Limb (tissue), 2 donors: ENCODE results near the gene ABHD16B.

Source experiments
- DNase-seq, 2 donors: peaks; one replicate each; pipeline ENCODE4 v3.0.0-alpha.2; 2016; ENCODE audit errors: extremely low spot score in 2 of 2

Gene ABHD16B

GRCh38 chr20:63861365-63861934 is at the start of gene ABHD16B:
Gene ABHD16B, plus strand, starts transcription at chr20:63861498. Its CDS starts 43 bp downstream, at chr20:63861541.
- DNase-seq, result no peak

DNA sequence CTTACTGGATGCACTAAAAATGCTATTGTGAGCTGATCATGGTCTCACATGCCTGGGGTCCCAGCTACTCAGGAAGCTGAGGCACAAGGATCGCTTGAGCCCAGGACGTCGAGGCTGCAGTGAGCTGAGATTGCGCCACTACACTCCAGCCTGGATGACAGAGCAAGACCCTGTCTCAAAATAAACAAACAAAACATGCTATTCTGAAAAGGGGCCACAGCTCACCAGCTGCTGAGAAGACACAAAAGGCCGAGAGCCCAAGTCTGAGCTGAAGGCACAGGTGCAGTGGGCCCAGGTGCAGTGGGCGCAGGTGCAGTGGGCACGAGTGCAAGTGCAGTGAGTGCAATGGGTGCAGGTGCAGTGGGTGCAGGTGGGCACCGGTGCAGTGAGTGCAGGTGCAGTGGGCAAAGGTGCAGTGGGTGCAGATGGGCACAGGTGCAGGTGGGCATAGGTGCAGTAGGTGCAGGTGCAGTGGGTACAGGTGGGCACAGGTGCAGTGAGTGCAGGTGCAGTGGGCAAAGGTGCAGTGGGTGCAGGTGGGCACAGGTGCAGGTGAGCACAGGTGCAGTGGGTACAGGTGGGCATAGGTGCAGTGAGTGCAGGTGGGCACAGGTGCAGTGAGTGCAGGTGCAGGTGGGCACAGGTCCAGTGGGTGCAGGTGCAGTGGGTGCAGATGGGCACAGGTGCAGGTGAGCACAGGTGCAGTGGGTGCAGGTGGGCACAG is 46.2 kb upstream of the ABHD16B start:
- no peak for DNase-seq

- DNase-seq, result no peak
These were observed 45.6 kb upstream of the ABHD16B start for GRCh38 chr20:63815615-63816253.

DNA sequence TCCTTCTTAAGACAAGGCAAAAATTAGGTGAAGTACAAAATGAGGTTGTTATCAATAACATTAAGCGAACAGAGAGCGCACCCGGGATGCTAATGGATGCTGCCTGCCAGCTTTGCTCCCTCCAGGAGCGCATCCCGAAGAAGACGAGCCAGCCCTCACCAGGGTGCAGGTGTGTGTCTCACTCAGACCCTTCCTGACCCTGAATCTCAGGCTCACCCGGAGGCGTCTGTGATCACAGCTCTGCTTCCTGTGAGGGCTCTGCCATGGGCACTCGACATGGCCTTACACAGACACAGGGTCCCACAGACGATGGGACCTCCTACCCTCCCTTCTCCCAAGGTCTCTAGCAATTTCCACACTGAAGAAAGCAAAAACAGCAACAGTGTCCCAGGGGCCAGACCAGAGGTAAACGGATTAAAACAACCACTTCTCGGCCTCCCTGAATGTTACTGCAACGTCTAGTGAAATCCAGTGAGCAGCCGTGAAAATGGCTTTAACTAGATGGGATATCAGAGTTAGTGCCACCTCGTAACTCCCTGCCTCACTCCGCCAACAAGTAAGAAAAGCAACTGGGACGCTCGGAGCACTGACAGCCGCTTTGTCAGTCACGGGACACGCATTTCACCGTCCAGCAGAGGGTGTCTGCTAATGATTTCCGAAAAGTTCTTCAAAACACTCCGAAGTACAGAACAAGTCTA is 41.9 kb upstream of the ABHD16B start:
- no peak for DNase-seq

DNA sequence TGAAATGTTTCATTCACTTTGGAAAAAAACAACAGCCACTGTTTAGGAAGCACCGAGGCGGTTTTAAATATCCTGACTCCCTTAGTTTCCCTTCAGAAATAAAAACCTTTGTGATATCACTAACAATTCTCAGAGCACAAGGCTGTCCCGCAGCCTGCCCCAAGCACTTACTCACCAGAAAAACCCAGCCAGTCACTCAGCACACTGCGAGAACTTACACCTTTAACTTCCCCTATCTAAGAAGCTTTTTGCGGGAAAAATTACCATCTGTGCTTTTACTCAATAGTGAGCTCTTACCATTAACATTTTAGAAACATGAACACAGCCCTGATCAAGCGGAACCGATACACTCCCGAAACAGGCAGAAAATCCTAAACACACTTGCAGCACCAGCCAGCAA is 39.5 kb upstream of the ABHD16B start:
- DNase-seq, result no peak

DNA sequence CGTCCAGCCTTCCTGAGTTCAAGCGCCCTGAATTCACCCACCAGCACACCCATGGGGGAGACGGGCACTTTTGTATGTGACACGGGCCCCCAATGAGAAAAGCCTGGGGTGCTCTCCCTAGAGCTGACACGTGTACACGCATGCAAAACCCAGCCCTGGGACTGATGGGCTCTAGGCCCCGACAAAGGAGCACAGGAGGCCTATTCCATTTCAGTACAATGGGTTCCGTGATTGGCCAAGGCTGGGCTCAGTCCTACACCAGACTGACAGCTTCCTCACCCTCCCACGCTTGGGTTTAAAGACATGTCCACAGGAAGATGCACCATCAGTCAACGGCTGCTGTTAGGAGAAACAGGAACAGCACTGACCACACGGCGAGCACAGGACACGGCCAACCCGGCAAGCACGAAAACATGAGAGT is 39.0 kb upstream of the ABHD16B start:
- no peak for DNase-seq

- DNase-seq, result no peak
These were observed 37.5 kb upstream of the ABHD16B start for GRCh38 chr20:63823691-63824311.

DNA sequence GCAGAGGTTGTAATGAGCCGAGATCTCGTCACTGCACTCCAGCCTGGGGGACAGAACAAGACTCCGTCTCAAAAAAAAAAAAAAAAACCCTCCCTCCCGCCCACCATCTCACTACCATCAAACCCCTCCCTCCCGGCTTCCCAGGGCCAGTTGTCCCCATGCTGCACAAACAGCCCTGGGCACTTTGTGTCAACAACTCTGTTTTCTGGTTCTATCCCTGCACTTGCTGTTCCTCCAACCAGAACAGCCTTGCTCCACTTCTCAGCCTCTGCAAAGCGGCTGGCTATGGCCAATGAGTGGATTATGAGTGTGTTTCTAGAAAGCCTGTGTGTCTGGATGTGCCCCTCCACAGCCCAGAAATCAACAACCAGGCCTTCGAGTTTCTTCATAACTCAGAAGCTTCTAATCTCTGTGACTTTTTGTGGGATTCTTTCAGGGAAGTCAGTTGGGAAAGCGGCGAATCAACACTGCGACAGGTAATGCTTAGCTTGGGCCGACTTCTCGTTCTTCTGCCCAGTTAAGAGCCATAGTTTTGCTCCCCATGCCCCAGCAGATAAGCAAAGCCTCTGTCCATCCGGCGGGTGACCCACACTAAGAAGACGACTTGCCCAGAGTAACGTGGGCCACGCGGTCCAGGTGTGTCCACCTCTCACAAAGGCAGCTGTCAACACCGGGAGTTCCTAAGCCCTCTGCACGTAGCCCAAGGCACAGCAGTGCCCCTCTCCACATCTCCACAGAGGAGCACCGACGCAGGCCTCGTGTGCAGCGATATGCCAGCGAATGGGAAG is 35.8 kb upstream of the ABHD16B start:
- DNase-seq, result no peak

DNA sequence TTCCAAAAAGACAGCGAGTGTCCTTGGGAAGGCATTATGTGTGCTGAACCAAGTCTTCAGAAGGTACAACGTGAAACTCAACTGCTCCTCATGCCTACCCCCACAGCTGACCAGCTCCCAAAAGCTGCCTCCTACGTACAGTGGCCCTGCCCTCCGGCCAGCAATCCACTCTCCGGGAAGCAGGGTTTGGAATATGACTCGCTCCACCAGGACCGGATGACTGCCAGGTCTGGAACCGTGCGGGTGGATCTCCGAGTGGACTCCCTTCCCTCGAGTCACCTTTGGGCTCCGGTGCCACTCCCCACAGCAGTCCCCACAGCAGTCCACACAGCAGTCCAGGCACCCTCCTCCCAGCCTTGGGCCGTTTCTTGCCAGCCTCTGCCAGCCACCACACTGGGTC is 34.5 kb upstream of the ABHD16B start:
- DNase-seq, result no peak

DNA sequence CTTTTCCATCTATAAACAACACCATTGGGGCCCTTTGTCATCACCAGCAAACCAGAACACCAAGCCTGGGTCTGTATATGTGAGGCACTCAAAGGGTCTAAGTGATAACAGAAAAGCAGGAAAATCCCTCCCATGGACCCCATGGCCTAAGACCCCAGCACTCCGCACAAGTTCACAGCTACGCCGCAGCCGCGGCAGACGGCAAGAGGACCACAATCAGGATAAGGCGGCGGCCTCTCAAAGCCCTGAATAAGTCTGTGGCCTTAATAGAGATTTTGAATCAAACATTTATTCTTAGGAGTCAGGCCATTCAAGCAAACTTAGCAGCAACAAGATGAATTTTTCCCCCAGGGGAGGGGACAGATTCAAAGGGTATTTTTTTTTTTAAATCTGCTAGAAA is 33.2 kb upstream of the ABHD16B start:
- DNase-seq, result no peak

DNA sequence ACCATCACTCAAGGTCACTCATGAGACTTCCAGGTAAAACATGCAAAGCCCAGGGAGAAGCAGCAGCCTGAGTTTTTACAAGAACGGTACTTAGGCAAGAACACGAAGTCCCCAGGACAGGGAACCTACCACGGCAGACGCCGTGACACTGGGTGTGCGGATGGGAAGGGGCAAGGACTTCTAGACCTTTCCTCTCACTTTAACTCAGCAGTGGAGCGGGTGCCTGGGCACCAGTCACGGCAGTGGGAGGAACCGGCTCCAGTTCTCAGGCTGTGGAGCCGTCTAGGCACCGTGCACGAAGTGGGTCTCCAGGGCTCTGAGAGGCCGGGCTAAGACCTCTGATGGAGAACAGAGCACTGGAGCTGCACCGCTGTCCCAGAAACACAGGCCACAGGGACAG is 32.8 kb upstream of the ABHD16B start:
- no peak for DNase-seq

DNA sequence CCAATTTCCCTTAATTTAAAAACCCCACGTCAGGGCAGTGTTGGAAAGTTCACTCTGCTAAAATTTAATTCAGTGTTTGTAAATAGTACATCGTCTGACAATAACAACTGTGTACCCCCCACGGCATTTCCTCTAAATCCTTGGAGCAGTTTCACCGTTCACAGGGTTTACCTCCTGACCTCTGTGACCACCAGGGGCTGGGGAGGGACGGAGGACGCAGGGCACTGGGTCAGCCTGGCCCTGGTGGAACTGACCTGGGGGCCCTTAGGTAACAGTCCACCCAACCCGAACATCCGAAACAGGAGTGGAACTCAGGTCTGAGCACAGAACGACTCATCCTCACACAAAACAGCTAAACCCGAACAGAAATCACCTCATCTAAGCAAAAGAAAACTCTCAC is 32.3 kb upstream of the ABHD16B start:
- no peak for DNase-seq

DNA sequence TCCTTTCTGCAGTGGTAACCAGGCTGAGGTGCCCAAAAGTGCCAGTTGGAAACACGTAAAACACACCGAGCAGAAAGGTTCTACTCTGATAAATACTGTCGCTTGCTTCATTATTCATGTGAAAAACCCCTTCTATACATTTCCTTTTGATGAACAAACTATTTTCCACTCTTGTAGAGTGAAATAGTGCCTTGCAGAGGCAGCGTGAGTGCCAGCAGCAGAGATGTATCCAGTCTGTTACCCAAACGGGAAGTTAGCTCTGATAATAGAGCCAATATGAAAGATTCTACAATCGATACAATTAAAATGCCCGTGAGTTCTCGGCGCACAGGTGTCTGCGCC is 31.7 kb upstream of the ABHD16B start:
- DNase-seq, result no peak

GRCh38 chr20:63829945-63830835 is 31.1 kb upstream of the ABHD16B start:
- DNase-seq, result no peak

GRCh38 chr20:63830841-63831588 is 30.3 kb upstream of the ABHD16B start, which contains the start of gene ZBTB46:
Gene ZBTB46, minus strand, starts transcription at chr20:63831264. Its CDS starts 40,507 bp downstream, at chr20:63790757.
- DNase-seq, result peak; percentile 32 to 73

DNA sequence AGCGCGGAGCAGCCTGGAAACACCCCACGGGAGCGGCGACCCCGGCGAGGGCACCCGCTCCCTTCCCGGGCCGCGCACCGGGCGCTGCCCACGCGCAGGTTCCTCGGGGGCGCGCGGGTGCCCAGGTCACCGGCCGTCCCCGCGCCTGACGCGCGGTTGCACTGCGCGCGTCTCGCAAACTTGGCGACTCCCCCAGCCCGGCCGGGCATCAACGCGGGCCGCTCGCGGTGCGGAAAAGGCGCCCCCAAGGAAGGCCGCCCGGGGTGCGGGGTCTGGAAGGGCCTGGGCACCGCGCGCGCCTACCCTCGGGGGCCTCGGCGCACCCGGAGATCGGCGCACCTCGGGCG is 29.7 kb upstream of the ABHD16B start:
- DNase-seq, result no peak

- no peak for DNase-seq
These were observed 29.2 kb upstream of the ABHD16B start for GRCh38 chr20:63831993-63832686.

GRCh38 chr20:63833776-63834490 is 27.4 kb upstream of the ABHD16B start:
- DNase-seq, result no peak
